ENCODE results near the gene PTGFR.
A peak's percentile ranks its signal among the peaks of the same experiment; 100 is the strongest.

Gene PTGFR

GRCh38 chr1:78570539-78570938 is 79.8 kb downstream of the PTGFR start:
- no peak for DNase-seq (ENCODE audit: low read depth, low spot score)

GRCh38 chr1:78577257-78578100 is 86.7 kb downstream of the PTGFR start:
- no peak for DNase-seq (ENCODE audit: low read depth, low spot score)
- H3K27ac ChIP-seq: no peak overlapping the region

More at GRCh38 chr1:78570539-78570938, 79.8 kb downstream of the PTGFR start:
- H3K27ac ChIP-seq: no peak overlapping the region

- no peak for DNase-seq (ENCODE audit: low read depth, low spot score)
Observed at GRCh38 chr1:78586572-78586971, 95.8 kb downstream of the PTGFR start.

GRCh38 chr1:78587211-78587610 is 96.4 kb downstream of the PTGFR start:
- no peak for DNase-seq (ENCODE audit: low read depth, low spot score)
- peak overlapping the region; percentile 18 for H3K27ac ChIP-seq

More at GRCh38 chr1:78586572-78586971, 95.8 kb downstream of the PTGFR start:
- peak overlapping the region; percentile 18 for H3K27ac ChIP-seq
